GM18517 (cell line): Measurements from ENCODE around the gene MSRB3.
"Not testable (repeated sequence)": the region's sequence is repeated elsewhere in the genome, so short reads cannot be mapped to it uniquely, and the experiment has no call there.

Experiments
- ATAC-seq: cut with Tn5 transposase; IDR thresholded peaks from one replicate; pipeline ENCODE4 v1.9.1; 2021; ENCODE audit warnings: mild to moderate bottlenecking, moderate library complexity; ENCODE audit not compliant: unreplicated experiment

The MSRB3 gene

GRCh38 chr12:65450625-65451024, 172.1 kb downstream of the MSRB3 start:
- ATAC-seq: no peak

GRCh38 chr12:65454115-65454787, 175.8 kb downstream of the MSRB3 start:
- no peak for ATAC-seq

DNA sequence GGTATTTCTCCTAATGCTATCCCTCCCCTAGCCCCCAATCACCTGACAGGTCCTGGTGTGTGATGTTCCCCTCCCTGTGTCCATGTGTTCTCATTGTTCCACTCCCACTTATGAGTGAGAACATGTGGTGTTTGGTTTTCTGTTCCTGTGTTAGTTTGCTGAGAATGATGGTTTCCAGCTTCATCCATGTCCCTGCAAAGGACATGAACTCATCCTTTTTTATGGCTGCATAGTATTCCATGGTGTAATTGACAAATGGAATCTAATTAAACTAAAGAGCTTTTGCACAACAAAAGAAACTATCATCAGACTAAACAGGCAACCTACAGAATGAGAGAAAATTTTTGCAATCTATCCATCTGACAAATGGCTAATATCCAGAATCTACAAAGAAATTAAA, 178.9 kb downstream of the MSRB3 start:
- not testable (repeated sequence) for ATAC-seq

DNA sequence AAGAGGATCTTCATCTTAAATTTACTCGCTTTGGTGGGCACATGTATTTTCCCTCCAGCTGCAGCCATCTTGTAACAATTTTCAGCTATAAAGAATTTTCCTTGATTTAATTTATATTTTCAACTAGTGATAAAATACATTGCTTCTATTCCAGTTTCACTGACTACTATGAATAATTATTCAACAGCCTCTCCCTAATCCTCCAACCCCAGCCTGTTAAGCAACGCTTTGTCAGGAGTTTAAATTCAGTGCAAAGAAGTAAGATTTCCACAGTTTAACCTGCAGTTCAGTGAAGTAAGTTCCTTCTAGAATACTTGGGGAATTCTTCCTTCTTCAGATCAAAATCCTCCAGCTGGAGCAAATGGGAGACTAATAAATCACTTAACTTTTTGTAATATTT, 180.2 kb downstream of the MSRB3 start:
- no peak for ATAC-seq

DNA sequence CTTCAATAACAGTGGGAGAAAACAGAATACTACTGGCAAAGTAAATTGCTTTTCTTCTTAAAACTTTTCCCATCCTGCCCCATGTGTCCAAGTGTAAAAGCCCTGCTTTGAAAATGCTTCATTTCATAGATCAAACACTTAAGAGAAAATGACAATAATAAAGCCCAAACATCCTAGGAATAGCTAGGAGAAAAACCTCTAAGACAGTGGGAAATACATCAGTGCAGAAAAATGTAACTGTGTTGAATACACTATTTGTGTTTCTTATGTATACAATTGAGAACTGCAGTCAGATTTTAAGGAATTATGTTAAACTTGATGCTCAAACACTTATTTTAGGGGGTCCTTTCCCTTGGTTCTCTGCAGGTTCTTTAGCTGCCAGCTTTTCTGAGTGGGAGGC, 181.1 kb downstream of the MSRB3 start:
- ATAC-seq: no peak

GRCh38 chr12:65460063-65460462, 181.6 kb downstream of the MSRB3 start:
- ATAC-seq: no peak

GRCh38 chr12:65461017-65461416, 182.5 kb downstream of the MSRB3 start:
- ATAC-seq: no peak

- no peak for ATAC-seq
These were observed 184.0 kb downstream of the MSRB3 start for GRCh38 chr12:65462484-65462883.

- no peak for ATAC-seq
These were observed 184.6 kb downstream of the MSRB3 start for GRCh38 chr12:65463082-65463481.

GRCh38 chr12:65463611-65464010, 185.1 kb downstream of the MSRB3 start:
- ATAC-seq: no peak

DNA sequence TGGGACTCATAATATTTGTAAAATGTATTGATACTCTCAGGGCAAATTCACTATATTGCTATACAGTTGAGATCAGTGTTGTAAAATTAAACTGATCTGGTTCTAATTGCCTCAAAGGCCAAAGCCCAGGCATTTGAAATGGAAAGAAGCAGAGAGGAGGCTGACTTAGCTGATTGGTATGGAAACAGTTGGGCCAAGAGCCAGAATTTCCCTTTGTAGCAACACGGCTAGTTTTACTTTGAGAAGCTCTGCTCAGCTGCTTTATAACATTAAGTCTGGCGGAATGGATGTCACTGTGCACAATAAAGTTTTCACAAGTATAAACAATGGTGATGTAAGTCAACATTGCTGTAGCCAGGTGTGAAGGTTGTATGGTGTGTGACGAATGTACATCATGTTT, 186.4 kb downstream of the MSRB3 start:
- ATAC-seq: no peak

DNA sequence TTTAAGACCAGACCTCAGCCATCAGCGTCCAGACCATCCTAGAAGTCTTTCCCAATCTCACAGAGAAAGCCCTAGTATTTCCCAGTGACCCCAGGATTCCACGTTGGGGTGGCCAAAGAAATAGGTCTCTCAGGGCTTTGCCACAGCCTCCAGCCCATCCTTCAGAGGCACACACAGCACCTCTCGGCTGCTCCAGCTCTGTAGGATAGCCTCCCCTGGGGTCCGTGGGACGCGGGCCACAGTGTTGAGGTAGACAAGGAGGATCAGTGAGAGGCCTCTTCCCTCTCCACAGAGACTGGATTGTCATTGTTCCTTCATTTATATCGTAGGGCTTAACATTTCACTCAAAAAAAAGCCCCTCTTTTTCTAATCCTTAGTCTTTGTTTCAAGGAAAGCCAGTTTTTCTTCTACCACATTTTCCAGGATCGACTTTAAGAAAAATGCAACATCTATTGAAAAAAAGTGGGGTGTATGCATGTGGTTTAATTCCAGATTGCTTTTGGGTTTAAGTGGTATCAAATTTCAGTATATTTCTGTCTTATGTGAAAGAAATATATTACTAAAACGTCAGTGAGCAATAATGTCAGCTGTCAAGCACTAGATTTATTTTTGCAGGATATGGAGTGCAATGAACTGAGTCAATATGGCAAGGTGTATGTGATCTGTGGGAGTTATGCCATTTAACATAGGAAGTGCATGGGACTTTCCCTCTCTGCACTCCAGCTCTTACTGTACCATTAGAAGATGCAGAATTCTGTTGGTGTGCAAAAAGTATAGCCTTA, 187.5 kb downstream of the MSRB3 start:
- ATAC-seq: no peak

DNA sequence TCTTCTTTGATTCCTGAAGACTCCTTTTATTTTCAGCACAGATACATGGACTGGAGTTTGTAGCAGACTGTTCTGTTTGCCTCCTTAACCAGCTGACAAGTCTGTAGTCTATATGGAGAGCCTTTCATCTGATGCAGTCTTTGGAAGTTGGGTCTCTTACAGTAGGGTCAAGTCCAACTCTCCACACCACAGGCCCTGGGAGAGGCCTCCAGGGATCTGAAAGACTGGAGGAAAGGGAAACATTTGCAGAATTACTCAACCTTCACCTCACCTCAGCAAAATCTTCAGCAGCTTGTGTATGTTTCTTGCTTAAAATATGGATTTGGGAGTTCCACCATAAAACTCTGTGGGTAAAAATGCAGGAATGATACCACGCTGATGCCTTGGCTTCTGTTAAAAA, 188.4 kb downstream of the MSRB3 start:
- ATAC-seq: no peak

- no peak for ATAC-seq
These were observed 191.8 kb downstream of the MSRB3 start for GRCh38 chr12:65470256-65470655.

GRCh38 chr12:65472079-65472478, 193.6 kb downstream of the MSRB3 start:
- ATAC-seq: no peak

DNA sequence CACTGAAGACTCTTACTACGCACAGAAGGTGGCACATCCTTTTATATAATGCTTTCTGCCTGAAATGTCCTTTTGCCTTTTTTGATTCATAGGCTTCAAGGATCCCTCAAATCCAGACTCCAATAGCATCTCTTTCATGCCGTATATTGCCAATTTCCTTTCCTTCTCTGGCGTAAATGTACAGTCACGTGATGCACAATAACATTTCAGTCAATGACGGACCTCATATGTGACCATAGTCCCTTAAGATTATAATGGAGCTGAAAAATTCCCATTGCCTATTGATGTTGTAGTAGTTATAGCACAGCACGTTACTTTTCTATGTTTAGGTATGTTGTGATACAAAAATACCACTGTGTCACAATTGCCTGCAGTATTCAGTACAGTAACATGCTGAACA, 196.3 kb downstream of the MSRB3 start:
- ATAC-seq: no peak

DNA sequence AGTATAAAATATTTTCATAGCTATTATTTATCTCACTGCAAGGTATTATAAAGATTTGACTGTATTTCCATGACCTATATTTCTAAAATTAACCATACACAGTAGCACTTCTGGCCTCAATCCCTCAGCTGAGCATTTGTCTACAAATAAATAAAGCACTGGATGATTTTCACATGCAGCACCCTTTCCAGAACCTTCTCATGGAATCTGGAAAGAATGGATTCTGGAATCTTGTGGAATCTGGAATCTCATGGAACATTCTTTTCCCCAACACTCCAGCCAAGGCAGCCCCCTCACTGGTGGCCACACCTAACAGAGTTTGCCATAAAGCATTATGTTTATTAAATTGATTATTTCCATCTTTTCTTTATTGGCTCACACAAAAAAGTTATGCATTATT, 199.2 kb downstream of the MSRB3 start:
- no peak for ATAC-seq

DNA sequence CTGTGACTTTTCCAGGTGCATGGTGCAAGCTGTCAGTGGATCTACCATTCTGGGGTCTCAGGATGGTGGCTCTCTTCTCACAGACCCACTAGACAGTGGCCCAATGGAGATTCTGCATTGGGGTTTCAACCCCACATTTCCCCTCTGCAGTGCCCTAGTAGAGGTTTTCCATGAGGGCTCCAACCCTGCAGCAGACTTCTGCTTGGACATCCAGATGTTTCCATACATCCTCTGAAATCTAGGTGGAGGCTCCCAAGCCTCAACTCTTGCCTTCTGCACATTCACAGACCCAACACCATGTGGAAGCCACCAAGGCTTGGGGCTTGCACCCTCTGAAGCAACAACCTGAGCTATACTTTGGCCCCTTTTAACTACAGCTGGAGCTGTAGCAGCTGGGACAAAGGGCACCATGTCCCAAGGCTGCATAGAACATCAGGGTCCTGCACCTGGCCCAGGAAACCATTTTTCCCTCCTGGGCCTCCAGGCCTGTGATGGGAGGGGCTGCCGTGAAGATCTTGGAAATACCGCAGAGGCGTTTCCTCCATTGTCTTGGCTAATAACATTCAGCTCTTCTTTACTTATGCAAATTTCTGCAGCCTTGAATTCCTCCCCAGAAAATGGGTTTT, 205.5 kb downstream of the MSRB3 start:
- not testable (repeated sequence) for ATAC-seq

- ATAC-seq: no peak
These were observed 209.7 kb downstream of the MSRB3 start for GRCh38 chr12:65488197-65488596.

DNA sequence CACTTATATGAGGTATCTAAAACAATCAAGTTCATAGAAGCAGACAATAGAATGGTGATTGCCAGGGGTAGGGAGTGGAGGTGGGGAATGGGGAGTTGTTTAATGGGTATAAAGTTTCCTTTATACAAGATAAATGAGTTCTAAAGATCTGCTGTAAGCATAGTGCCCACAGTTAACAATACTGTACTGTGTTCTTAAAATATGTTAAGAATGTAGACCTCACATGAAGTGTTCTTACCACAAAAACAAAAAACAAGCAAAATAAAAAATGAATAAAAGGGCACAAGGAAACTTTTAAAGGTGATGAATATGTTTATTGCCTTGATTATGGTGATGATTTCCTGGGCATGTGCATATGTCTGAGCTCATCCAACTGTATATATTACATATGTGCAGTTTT, 211.8 kb downstream of the MSRB3 start:
- no peak for ATAC-seq

DNA sequence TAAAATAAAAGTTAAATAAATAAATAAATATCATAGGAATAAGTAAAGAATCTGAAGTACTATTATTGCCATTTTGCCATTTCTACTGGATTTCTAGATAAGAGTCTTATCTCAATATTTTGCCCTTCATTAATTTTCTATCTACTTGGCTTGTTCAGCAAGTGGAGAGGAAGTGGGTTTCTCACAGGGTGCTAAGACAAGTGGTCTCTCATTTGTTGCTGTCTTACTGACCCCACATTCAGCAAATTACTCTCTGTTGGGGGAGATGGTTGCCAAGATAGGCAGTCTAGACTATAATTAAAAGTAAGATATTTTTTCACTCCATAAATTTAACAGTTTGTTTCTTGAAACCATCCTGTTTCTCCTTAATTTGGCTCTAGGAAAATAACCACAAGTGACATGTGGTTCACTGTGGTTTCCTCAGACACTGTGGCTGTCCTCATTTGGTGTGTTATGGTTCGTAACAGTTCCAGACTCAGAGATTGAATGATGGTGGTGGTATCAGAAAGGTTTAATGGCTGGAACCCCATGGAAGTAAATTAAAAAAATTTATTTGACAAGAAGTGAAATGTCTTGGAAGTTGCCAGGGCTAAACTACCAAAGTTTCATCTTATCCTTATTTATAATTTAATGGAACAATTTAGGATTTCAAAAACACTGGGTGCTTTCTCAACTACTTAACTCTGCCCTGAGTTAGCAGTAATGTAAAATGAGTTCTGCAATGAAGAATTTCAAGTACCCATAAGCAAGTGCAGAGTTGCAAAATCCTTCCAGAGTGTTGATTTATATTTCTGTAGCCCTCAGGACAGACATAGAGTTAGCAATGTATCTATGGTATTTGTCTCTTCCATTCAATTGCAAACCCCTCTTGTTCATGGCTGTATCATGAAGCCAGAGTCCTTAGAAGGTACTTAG, 214.8 kb downstream of the MSRB3 start:
- ATAC-seq: no peak
